Measurements from ENCODE around the gene DCAF6. TPM values are rescaled to one million over a fixed set of nuclear protein-coding genes. Genes with fewer than 3 reads are reported as not detected.

The DCAF6 gene
- total RNA-seq, 2 donors from 2014 or later = 71.4 to 116 TPM

GRCh38 chr1:168001213-168001612, 64.7 kb downstream of the DCAF6 start:
- DNase-seq (ENCODE audit: low spot score) = no peak
- 95% methylated on average over 1 of the region's 1 CpG for WGBS
- Histone ChIP-seq H3K4me3 (no peak overlapping the region), H3K4me1 (replicated peaks) (no peaks in the 10 kb centered on the region), H3K27ac (no peak overlapping the region), H3K36me3 (no peaks in the 10 kb centered on the region), H3K9me3 (no peaks in the 10 kb centered on the region), H3K27me3 (replicated peaks; ENCODE audit: insufficient read depth) (no peaks in the 10 kb centered on the region)
- intact Hi-C loops (cut with DNase I) = no loop called here
- no peak for TF ChIP-seq POLR2AphosphoS5 (IDR thresholded peaks at IDR 0.05)
- no peak for TF ChIP-seq POLR2A (IDR thresholded peaks at IDR 0.05)
- TF ChIP-seq CTCF (IDR thresholded peaks at IDR 0.05) = no peak

GRCh38 chr1:168004531-168004930, 68.0 kb downstream of the DCAF6 start:
- Histone ChIP-seq H3K27me3 (replicated peaks; ENCODE audit: insufficient read depth) (no peaks in the 10 kb centered on the region), H3K4me3 (no peak overlapping the region), H3K4me1 (replicated peaks) (no peaks in the 10 kb centered on the region), H3K9me3 (no peaks in the 10 kb centered on the region), H3K27ac (no peak overlapping the region), H3K36me3 (no peaks in the 10 kb centered on the region)
- TF ChIP-seq CTCF (IDR thresholded peaks at IDR 0.05) = no peak
- WGBS = 93% methylated on average over 2 of the region's 2 CpGs
- intact Hi-C loops (cut with DNase I) = no loop called here
- DNase-seq (ENCODE audit: low spot score) = no peak

GRCh38 chr1:168005529-168005928, 69.0 kb downstream of the DCAF6 start:
- TF ChIP-seq CTCF (IDR thresholded peaks at IDR 0.05) = no peak
- no peak for TF ChIP-seq POLR2AphosphoS5 (IDR thresholded peaks at IDR 0.05)
- no peak for TF ChIP-seq POLR2A (IDR thresholded peaks at IDR 0.05)
- H3K4me3 ChIP-seq = no peak overlapping the region
- no peaks in the 10 kb centered on the region for H3K4me1 ChIP-seq (replicated peaks)
- no peak overlapping the region for H3K27ac ChIP-seq
- no peak for DNase-seq (ENCODE audit: low spot score)
- H3K9me3 ChIP-seq = no peaks in the 10 kb centered on the region
- intact Hi-C loops (cut with DNase I) = no loop called here
- H3K27me3 ChIP-seq (replicated peaks; ENCODE audit: insufficient read depth) = no peaks in the 10 kb centered on the region
- no peaks in the 10 kb centered on the region for H3K36me3 ChIP-seq

GRCh38 chr1:168007691-168008090, 71.2 kb downstream of the DCAF6 start:
- Histone ChIP-seq H3K27ac (no peak overlapping the region), H3K27me3 (replicated peaks; ENCODE audit: insufficient read depth) (no peaks in the 10 kb centered on the region), H3K4me3 (no peak overlapping the region), H3K4me1 (replicated peaks) (no peaks in the 10 kb centered on the region), H3K36me3 (no peaks in the 10 kb centered on the region), H3K9me3 (no peaks in the 10 kb centered on the region)
- no peak for DNase-seq (ENCODE audit: low spot score)
- no peak for TF ChIP-seq POLR2AphosphoS5 (IDR thresholded peaks at IDR 0.05)
- 89% methylated on average over 1 of the region's 1 CpG for WGBS
- intact Hi-C loops (cut with DNase I) = no loop called here

- WGBS = 82% methylated on average over 5 of the region's 5 CpGs
Observed at GRCh38 chr1:168008595-168008994, 72.1 kb downstream of the DCAF6 start.

More at GRCh38 chr1:168008595-168008994, 72.1 kb downstream of the DCAF6 start:
- DNase-seq (ENCODE audit: low spot score) = no peak
- no peaks in the 10 kb centered on the region for H3K36me3 ChIP-seq
- TF ChIP-seq CTCF (IDR thresholded peaks at IDR 0.05) = no peak
- TF ChIP-seq POLR2AphosphoS5 (IDR thresholded peaks at IDR 0.05) = no peak
- TF ChIP-seq POLR2A (IDR thresholded peaks at IDR 0.05) = no peak
- intact Hi-C loops (cut with DNase I) = no loop called here
- no peaks in the 10 kb centered on the region for H3K4me1 ChIP-seq (replicated peaks)
- H3K9me3 ChIP-seq = no peaks in the 10 kb centered on the region
- H3K27me3 ChIP-seq (replicated peaks; ENCODE audit: insufficient read depth) = no peaks in the 10 kb centered on the region
- no peak overlapping the region for H3K4me3 ChIP-seq
- no peak overlapping the region for H3K27ac ChIP-seq

Data from prostate gland (tissue), 2 donors.